ENCODE results near the gene CYP4V2.

The CYP4V2 gene

DNA sequence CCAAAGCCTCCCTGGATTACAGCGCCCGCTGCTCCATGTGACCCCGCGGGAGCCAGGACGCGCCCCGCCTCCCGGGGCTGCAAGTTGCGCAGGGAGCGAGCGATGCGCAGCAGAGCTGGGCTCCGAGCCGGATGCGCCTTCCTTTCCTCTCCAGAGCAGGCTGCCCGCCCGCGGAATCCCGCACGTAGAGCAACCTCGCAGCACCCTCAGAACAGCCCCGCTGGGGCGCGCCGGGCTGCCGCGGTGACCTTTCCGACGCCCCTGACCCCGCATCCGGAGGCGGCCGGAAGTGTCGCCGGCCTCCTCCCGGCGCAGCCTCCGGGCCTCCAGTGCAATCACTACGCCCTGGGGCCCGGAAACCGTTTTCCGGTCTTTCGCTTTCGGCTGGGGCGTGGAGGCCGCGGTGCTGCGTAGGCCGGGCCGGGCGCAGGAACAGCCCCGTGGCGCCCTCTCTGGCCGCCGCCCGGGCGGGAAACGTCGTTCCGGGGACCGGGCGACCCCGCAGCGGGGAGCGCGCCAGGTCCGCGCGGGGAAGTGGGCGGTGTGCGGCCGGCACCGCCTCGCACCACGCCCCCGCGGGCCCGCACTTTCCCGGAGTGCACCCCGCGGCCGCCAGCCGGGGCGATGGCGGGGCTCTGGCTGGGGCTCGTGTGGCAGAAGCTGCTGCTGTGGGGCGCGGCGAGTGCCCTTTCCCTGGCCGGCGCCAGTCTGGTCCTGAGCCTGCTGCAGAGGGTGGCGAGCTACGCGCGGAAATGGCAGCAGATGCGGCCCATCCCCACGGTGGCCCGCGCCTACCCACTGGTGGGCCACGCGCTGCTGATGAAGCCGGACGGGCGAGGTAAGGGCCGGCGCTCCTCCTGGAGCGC lies at the start of gene CYP4V2:
CYP4V2 (plus strand) TSS at position 368 of the 866 bp plus-strand sequence; CDS start at position 625, 257 bp downstream.
- peak; percentile 4 for DNase-seq

DNA sequence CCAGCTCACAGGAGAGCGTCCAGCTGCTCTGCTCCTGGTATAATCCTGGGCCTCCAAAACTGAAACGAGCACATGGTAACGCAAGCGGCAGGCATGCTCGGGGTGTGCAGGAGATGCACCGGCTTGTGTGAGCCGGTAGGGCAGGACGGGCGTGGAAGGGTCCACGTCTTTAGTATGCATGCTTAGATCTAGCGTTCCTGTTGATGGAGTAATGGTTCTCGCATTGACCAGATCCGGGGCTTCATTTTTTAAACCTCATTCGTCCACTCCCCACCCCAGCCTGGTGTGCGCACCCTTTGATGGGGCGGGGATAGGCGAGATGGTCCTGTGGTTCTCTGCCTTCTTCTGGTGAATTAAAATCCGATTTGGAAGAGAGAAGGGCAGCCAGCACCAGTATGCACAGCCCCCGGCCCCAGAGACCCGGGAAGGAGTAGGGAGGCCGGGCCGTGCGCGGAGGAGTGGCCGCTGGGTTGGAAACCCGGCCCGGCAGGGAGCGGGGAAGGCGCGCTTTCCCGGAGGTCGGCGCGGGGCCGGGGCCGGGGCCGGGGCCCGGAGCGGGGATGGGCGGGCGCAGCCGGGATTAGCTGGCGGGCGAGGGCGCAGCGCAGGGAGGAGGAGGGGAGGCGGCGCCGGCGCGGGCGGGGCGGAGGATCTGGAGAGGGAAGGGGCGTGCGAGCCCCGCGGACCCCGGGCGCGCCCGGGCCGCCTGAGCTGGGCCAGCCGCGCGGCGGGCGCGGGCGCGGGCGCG lies 47.0 kb upstream of the CYP4V2 start:
- DNase-seq, result no peak

DNA sequence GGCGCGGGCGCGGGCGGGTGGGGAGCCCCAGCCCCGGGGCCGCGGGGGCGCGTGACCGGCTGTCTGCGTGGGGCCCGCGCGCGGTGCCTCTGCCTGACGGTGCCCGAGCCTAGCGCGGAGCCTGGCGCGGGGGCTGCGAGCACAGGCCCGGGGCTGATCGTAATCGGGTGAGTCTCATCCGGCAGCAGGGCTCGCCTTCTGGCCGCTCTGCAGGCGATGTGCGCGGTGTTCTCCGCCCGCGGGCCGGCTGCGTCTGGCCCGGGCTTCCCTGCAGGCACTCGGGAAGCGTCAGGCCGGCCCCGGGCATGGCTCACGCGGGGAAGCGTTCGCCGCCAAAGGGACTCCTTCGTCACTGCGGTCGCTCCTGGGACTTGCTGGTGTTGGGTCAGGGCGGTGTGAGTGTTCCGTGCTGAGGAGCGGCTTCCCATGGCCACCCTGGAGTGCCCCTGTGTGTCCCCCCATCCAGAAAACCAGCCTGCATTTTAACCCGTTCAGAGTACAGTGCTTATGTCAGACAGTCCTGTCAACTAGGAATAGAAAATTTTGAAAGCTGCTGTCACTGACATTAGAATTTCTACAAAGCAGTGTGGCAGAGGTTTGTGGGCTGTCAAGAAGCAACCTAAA lies 46.3 kb upstream of the CYP4V2 start:
- no peak for DNase-seq

DNA sequence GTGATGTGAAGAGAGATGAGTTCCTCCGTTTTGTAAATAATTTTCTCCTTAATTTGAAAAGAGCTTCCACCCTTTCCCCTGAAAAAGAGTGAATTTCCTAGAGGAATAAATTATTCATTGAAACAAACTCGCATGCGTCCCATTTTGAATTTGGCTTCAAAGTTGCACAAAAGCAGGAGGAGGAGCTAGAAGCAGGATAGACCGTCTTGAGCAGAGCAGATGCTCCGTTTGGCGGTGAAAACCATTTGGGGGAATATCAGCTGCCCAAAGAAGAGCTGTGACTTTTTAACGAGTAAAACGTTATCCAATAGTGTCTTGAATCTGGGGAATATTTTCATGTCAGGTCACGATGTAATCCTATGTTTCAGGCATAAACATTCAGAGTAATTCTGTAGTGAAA lies 44.9 kb upstream of the CYP4V2 start:
- DNase-seq, result no peak

DNA sequence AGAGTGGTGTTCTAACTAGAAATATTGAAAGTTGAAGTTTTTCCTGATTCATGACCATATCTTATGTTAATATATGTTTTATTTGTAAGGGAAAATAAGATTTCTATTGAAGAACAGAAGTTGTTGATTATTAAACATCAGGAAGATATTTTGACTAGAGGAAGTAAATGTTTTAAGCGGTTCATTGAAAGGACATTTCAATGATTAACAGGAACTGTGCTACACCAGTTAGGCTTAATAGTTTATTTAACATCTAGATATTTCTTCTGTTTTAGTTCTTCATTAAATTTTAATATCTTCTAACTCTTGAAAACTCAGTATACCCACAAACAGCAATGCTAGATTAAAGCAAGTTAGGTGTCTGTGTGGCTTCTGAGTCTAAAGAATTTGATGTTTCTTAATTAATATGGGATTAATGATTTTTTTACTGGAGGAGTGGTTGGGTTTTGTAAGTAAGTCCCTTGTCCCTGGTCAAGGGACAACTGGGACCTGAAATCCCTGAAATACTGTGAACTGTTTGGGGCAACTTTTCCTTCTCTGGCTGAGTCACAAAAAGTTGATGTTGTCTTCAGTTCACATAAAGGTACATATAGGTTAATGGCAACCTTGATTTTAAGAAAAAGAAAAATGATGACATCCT lies 42.9 kb upstream of the CYP4V2 start:
- no peak for DNase-seq

DNA sequence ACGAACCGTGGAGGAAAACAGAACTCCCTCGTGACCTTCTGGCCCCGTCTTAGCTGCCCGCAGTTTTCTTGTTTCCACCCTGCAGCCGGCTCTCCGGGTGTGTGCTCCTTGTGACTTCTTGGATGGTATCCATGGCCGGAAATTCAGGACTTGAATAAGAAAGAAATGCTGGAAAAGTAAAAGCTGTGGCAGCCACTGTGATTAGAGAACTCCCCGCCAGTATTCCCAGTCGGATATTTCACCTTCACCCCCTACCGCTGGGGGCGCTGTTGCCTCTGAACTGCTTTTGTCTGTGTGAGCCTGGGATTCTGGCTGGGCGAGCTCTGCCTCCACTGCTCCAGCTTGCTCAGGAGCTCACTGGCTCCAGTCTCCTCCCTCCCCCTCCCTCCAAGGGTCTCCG lies 41.5 kb upstream of the CYP4V2 start:
- DNase-seq, result peak; percentile 31

DNA sequence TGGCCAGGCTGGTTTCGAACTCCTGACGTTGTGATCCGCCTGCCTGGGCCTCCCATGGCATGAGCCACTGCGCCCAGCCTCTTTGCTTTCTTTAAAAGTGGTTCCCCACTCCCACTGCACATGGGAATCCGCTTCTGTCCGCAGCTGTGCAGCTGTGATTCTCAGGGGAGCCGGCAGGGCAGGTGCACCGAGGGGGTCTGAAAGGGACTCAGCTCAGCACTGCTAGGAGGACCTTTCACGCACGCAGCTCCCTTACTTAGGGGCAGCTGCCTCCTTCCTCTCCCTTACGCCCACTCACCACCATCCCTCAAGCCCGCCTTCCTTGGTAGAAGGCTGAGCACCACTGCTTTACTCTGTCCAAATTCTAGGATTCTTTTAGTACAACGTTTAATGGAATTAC lies 40.4 kb upstream of the CYP4V2 start:
- DNase-seq, result no peak

DNA sequence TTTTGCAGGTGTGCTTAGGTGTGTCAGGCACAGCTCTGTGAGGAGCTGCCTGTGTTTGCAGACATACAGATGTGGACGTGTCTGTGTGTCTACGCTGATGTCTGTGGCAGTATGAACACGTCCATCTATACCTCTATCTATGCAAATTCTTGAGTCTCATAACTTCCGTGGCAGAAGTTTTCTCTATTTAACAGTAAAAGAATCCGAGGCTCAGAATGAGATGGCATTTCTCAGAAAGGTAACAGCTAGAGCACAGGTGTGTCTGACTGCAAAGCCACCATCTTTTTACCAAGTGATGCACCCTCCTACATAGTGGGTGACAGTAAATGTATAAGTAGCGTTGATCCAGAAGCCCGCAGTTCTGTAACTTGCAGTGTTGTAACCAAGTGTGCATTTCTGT lies 39.9 kb upstream of the CYP4V2 start:
- no peak for DNase-seq

DNA sequence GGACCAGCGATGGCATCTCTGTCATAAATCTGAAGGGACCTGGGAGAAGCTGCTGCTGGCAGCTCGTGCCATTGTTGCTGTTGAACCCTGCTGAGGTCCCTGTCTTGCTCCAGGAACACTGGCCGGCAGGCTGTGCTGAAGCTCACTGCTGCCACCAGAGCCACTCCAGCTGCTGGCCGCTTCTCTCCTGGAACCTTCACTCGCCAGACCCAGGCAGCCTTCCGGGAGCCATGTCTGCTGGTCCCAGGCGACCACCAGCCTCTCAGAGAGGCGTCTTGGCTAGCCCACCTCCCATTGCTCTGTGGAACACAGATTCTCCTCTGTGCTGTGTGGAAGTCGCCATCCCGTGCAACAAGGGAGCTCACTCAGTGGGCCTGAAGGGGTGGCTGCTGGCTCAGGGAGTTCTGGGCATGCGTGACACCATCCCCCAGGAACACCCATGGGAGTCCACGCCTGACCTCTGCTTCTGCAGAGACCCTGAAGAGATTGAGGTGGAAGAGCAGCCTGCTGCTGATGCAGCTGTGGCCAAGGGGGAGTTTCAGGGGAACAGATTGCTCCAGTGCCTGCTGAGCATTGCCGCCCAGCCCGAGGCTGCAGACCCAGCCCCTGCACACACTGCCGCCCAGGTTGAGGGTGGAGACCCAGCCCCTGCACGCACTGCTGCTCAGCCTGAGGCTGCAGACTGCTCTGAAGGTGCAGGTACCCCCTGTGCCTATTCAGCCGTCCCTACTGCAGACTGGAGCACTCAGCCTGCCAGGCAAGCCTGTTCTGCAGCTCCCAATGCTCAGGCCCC lies 33.1 kb upstream of the CYP4V2 start:
- no peak for DNase-seq

DNA sequence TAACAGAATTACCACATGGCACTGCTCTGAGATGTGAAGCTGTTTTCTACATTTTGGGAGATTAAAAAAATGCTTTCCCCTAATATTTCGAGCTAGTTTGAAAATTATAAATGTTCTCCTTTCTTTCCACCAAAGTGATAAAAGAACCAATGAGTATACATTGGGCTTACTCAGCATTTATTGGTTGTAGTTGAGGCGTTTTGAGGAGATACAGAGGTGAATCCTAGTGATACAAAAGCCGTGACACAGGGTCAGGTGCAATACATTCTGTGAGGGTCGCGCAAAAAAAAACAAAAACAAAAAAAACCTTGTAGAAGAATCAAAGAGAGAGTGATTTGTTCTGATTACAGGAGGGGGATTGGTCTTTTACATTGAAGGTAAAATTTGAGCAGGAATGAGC lies 32.4 kb upstream of the CYP4V2 start:
- no peak for DNase-seq

DNA sequence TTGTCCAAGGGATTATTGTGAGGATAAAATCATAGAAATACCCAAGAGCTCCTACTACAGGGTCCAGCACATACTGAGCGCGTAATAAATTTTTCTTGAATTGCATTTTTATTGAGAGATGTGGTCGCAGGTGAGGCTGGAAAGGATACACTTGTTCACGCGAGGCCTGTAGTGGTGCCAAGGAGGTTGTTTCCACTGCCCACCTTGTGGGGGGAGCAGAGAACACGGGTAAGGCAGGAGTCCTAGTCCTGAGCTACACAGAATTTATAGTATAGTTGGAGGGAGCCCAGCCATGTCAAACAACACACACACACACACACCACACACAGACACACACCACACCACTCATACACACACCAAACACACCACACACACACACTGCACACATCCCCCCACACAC lies 31.8 kb upstream of the CYP4V2 start:
- DNase-seq, result no peak

DNA sequence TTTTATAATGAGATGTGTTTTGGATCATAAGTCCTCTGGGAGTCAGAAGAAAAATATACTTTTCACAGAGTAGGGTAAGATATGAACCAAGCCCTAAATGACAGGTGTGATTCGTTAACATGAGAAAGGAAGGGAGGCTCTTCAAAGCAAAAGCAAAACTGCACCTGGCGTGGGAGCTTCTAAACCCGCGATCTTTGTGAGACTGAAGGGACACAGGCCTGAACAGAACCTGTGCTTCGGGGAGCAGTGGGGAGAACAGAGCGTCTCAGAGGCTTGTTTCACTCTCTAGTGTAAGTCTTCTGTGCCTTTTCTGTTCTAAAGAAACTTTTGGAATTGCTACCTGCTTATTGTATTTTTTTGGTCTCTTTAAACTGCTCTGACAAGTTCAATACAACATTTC lies 30.2 kb upstream of the CYP4V2 start:
- peak; percentile 5 for DNase-seq

DNA sequence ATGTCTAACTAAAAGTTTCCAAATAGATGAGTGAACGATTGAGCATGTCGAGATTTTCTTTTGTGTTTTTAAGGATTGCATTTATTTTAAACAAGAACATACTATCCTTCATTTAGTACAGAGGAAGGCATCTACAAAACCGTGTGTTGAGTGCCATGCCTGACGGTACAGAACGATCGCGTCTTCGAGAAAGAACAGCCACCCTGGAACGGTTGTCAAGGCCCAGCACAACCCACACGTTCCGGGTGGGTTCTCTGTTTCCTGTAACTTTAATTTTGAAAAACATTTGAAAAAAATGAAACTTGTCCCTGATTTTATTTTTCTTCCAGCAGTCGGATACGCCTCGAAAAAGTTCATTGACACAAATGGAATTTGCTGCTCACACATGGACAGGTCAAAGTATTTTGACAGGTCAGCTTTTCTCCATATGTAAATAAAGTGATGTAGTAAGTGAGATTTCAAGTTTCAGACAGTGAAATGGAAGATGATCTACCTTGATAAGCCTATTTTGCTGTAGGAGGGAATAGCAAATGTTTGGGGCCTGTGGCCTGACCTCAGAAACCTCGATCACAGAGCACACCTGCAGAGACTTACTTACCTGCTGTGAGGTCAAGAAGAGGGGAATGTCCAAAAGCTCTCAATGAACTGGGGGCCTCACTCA lies 24.4 kb upstream of the CYP4V2 start:
- no peak for DNase-seq

DNA sequence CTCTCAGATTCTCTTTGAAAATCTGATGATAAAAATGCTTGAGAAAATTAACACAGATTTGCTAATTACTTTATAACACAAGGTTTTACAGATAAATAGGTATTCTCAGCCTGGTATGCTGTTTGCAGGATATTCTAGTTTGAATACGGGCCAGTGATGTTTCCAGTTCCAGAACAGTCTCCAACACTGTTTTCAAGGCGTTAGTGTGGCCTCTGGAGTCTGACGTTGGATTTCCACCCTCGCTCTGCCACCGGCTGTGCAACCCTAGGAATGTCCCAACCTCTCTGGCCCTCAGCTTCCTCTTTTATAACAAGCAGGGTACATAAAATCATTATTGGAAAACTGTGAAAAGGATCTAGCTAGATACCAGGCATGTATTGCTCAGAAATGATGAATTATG lies 23.8 kb upstream of the CYP4V2 start:
- DNase-seq, result no peak

DNA sequence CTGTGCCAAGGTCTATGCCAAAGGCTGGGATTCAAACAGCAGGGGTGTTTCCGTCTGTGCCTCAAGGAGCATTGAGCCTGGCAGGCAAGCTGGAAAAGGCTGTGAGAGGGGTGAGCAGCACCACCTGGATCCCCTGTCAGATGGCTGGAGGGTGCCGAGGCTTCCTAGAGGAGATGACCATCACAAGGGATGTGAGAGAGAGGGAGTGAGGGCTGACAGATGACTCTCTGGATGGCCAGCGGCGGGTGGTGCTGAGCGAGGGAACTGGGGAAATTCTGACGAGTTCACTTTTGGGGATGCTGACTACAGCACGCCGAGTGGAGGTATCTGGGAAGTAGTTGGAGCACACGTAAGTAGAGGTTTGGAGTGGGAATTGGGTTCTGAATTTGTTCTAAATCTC lies 22.6 kb upstream of the CYP4V2 start:
- DNase-seq, result no peak

DNA sequence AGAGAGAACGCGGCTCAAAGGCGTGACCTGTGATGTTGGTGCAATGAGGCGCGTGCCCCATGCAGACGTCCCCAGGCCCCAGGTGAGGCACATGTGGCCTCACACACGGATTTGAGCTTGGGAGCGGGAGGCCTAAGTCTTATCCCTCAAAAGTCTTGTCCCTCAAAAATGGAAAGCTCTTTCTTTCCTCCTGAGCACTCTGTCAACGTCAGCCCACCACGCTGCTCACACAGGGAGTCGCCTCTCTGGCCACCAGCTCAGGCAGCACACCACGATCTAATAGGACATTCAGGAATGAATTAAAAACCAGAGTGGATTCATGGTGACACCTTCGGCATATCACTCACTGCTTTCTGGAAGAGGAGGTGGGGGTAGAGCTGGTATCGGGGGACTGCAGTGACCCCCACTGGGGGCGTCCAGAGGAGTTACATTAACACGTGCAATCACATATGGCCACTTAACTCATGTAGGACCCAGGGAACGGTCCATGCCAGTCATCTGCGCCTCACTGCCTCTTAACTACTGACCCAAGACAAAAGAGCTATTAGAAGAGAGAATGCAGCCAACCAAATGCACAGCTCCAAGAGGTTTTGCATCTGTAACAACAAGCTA lies 21.9 kb upstream of the CYP4V2 start:
- no peak for DNase-seq

DNA sequence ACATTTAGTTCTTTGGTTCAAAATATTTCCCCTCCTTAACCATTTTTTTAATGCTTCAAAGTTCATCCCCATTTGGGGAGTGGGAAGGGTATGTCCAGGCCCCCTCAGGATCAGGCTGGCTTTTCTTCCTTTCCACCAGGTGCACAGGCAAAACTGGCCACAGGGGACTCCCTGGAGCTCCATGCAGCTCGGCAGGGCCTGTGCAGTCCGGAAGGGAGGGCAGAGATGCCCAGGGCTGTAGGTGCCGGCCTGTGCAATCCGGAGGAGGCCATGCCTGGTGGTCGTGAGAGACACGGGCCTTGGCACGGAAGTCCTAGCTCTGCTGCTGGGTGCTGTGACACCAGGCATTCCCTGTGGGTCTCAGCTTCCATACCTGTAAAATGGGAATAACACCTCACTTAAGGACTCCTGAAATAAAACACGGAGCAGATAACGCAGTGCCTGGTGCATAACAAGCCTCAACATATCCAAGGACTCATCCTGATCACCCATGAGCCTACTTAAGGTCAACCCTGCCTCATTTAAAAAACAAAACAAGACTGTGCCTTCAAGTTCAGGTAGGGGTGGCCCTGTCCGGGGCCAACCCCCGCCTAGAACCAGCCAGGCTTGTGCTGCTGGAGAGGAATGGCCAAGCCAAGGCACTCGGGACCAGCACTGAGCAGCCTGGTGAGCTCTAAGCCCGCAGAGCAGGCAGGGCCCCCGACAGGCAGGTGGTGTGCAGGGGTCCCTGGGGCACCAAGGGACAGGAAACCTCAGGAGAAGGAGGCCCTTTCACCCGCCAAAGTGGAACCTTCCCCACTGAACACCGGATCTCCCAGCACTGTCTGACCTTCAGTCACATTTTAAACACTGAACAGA lies 21.2 kb upstream of the CYP4V2 start:
- no peak for DNase-seq

DNA sequence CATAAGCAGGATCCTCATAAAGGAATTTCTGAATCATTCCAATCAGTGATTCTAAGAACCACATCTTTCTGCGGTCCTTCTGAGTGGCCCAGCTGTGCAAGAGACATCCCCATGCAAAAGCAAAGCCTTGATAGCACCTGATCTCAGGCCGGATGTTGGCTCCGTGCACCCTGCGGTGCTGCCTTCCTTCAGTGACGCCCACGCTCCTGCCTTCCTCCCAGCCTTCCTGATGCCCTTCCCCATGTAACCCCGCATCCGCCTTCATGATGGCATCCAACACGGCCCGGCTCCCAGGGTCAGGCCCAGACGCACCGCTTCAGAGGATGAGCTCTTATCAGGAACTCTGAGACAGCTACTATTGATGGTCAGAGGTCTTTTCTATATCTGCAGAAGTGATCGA lies 20.4 kb upstream of the CYP4V2 start:
- DNase-seq, result no peak

DNA sequence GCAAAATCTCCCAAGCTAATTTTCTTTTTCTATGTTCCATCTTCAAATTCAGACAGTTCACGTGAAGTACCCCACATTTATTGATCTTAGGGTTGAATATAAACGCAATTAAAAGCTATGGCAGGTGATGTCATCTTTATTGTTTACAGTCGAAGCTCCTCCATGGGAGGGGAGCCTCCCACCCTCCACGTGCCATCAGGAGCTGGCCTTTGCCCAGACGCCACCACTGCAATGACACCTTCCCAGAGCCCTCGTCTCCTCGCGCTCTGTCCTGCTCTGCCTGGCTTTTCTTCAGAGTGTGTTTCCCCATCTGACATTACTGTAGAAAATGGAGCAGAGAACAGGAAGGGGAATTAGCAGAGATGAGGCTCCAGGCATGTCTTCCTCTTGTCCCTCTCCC lies 18.8 kb upstream of the CYP4V2 start:
- DNase-seq, result no peak

DNA sequence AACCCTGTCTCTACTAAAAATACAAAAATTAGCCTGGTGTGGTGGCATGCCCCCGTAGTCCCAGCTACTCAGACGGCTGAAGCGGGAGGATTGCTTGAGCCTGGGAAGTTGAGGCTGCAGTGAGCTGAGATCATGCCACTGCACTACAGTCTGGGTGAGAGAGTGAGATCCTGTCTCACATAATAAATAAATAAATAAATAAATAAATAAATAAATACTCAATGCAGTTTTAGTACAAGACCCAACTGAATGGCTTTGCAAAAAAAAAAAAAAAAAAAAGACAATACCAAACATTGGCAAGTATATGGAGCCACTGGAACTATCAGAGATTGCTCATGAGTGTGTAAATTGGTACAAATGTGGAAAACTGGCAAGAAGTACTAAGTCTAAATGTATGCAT lies 3.3 kb upstream of the CYP4V2 start:
- DNase-seq, result no peak

DNA sequence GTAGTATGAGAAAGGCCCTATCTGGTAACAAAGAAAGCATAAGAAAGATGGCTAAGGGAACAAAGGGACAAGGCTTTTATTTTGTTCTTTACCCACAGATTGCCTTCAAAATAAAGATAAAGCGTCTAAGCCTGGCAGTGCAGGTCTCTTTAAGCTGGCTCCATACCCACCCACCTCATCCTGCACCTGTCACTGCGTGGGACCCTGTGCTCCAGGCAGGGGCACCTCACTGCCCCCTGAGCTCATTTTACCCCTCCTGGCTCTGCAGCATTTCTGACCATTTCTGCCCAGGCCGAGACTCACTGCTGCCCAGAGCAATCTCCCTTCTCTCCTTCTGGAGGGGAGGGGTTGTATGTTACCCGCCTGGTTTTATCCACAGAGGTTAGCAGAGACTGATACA lies 1.7 kb upstream of the CYP4V2 start:
- no peak for DNase-seq

Measured in SHP77 treated with DMSO at 0.1 percent for 48 hours (cell line).